Activated B cell treated with CpG ODN at 0.5 μM for 24 hours (primary cell): ENCODE results near the gene PROX1. TPM values are rescaled to one million over a fixed set of nuclear protein-coding genes. Genes with fewer than 3 reads are reported as not detected.

Experiments used
- ATAC-seq: fragments of 200-7000 bp; cut with Tn5 transposase; one replicate; pipeline ENCODE4 v1.10.0; 2021; ENCODE audit warnings: low read depth, mild to moderate bottlenecking, moderate library complexity
- CTCF ChIA-PET: fragments of 350-600 bp; sonication (Branson Sonifier 250); formaldehyde crosslinking; loops from one replicate; lab custom pipeline; 2021; ENCODE audit warnings: antibody characterized with exemption; lab: Charles Lee
- POLR2A ChIA-PET: fragments of 350-600 bp; sonication (Branson Sonifier 250); formaldehyde crosslinking; loops from one replicate; lab custom pipeline; 2021; ENCODE audit warnings: antibody characterized with exemption; lab: Charles Lee
- DNase-seq: peaks from one replicate; pipeline ENCODE4 v3.0.0; 2022
- H3K27ac Mint-ChIP-seq: one replicate; pipeline ENCODE4 v1.8.0; 2020; ENCODE audit warnings: mixed read lengths
- H3K27me3 Mint-ChIP-seq: one replicate; pipeline ENCODE4 v1.8.0; 2021; ENCODE audit warnings: mixed read lengths
- H3K36me3 Mint-ChIP-seq: one replicate; pipeline ENCODE4 v1.8.0; 2021; ENCODE audit warnings: low read depth, mixed read lengths
- H3K4me1 Mint-ChIP-seq: one replicate; pipeline ENCODE4 v1.8.0; 2021; ENCODE audit warnings: mixed read lengths
- H3K4me3 Mint-ChIP-seq: one replicate; pipeline ENCODE4 v1.8.0; 2020; ENCODE audit warnings: mild to moderate bottlenecking, mixed read lengths
- H3K9me3 Mint-ChIP-seq: one replicate; pipeline ENCODE4 v1.8.0; 2020; ENCODE audit warnings: mixed read lengths
- CTCF ChIP-seq: fragments of 200-600 bp; IDR thresholded peaks from one replicate; pipeline ENCODE4 v1.8.0; 2022; ENCODE audit warnings: antibody characterized with exemption, mild to moderate bottlenecking
- intact Hi-C: fragments of 100-400 bp; cut with micrococcal nuclease; formaldehyde crosslinking; loops from one replicate; pipeline ENCODE4 v1.15.1; 2024
- total RNA-seq: library from RNA; stranded (reverse); gene quantifications from 2 replicates; pipeline ENCODE4 v1.2.3, GENCODE V29; 2022

The PROX1 gene
- total RNA-seq, 1 donor from 2014 or later = 1.00 TPM

GRCh38 chr1:213960963-213961362 is 26.8 kb upstream of the PROX1 start:
- Mint-ChIP-seq H3K27me3 (no peaks in the 10 kb centered on the region), H3K4me3 (no peak overlapping the region), H3K9me3 (peaks cover 5% of the 10 kb centered on the region), H3K4me1 (no peaks in the 10 kb centered on the region), H3K36me3 (no peaks in the 10 kb centered on the region), H3K27ac (no peak overlapping the region)
- POLR2A ChIA-PET = no interaction called here
- CTCF ChIA-PET = no interaction called here
- intact Hi-C loops = no loop called here
- no peak for TF ChIP-seq CTCF
- ATAC-seq = no peak
- no peak for DNase-seq

GRCh38 chr1:213962508-213962907 is 25.3 kb upstream of the PROX1 start:
- peaks cover 5% of the 10 kb centered on the region for H3K9me3 Mint-ChIP-seq
- no peaks in the 10 kb centered on the region for H3K36me3 Mint-ChIP-seq

GRCh38 chr1:213966122-213966521 is 21.7 kb upstream of the PROX1 start:
- intact Hi-C loops = no loop called here
- peaks cover 9% of the 10 kb centered on the region for H3K27me3 Mint-ChIP-seq
- no peaks in the 10 kb centered on the region for H3K4me1 Mint-ChIP-seq
- no peak overlapping the region for H3K27ac Mint-ChIP-seq
- ChIA-PET CTCF (no interaction called here), POLR2A (no interaction called here)
- no peak for ATAC-seq
- H3K36me3 Mint-ChIP-seq = no peaks in the 10 kb centered on the region
- H3K9me3 Mint-ChIP-seq = peaks cover 5% of the 10 kb centered on the region
- DNase-seq = no peak
- no peak overlapping the region for H3K4me3 Mint-ChIP-seq
- TF ChIP-seq CTCF = no peak

More at GRCh38 chr1:213962508-213962907, 25.3 kb upstream of the PROX1 start:
- intact Hi-C loops = no loop called here
- no peak for TF ChIP-seq CTCF
- no peak overlapping the region for H3K27ac Mint-ChIP-seq
- ATAC-seq (no peak), DNase-seq (no peak)
- no peak overlapping the region for H3K4me3 Mint-ChIP-seq
- H3K27me3 Mint-ChIP-seq = peaks cover 2% of the 10 kb centered on the region
- H3K4me1 Mint-ChIP-seq = no peaks in the 10 kb centered on the region
- CTCF ChIA-PET = no interaction called here
- POLR2A ChIA-PET = no interaction called here

- H3K27me3 Mint-ChIP-seq = peaks cover 9% of the 10 kb centered on the region
- no peak overlapping the region for H3K4me3 Mint-ChIP-seq
- H3K9me3 Mint-ChIP-seq = no peaks in the 10 kb centered on the region
- H3K36me3 Mint-ChIP-seq = no peaks in the 10 kb centered on the region
- TF ChIP-seq CTCF = no peak
- POLR2A ChIA-PET = no interaction called here
- DNase-seq (no peak), ATAC-seq (no peak)
- H3K4me1 Mint-ChIP-seq = no peaks in the 10 kb centered on the region
- no peak overlapping the region for H3K27ac Mint-ChIP-seq
- CTCF ChIA-PET = no interaction called here
- intact Hi-C loops = no loop called here
These were observed 19.5 kb upstream of the PROX1 start for GRCh38 chr1:213968146-213968825.

GRCh38 chr1:213969958-213970555 is 17.7 kb upstream of the PROX1 start:
- Mint-ChIP-seq H3K36me3 (no peaks in the 10 kb centered on the region), H3K27me3 (peaks cover 11% of the 10 kb centered on the region), H3K9me3 (no peaks in the 10 kb centered on the region), H3K27ac (no peak overlapping the region), H3K4me3 (no peak overlapping the region), H3K4me1 (no peaks in the 10 kb centered on the region)
- ATAC-seq (no peak), DNase-seq (no peak)
- TF ChIP-seq CTCF = no peak
- POLR2A ChIA-PET = no interaction called here
- intact Hi-C loops = no loop called here
- CTCF ChIA-PET = no interaction called here
